IMR-90 (cell line): Measurements from ENCODE around the gene ORC1. TPM values are rescaled to one million over a fixed set of nuclear protein-coding genes. Genes with fewer than 3 reads are reported as not detected.

Experiments used
- ATAC-seq: fragments of 200-7000 bp; cut with Tn5 transposase; 2 replicates; pipeline ENCODE4 v1.9.1; 2020; ENCODE audit warnings: low read depth, mild to moderate bottlenecking, moderate library complexity
- BruUV-seq: library from RNA; stranded (reverse); fragments of 400-500 nt; replicated peaks from 2 replicates; lab custom pipeline; 2021; lab: Mats Ljungman, UMichigan
- CTCF ChIA-PET: fragments of 300-600 bp; formaldehyde crosslinking; extraction: SDS; loops from one replicate; lab custom pipeline; 2021; ENCODE audit warnings: antibody characterized with exemption; lab: Yijun Ruan, JAX
- POLR2A ChIA-PET: fragments of 300-600 bp; sonication (Branson Sonifier 250); formaldehyde crosslinking; loops from one replicate; lab custom pipeline; 2022; ENCODE audit warnings: antibody characterized with exemption; ENCODE audit not compliant: unreplicated experiment; lab: Charles Lee
- DNase-seq: peaks from one replicate; pipeline ENCODE4 v3.0.0; 2013
- H2AFZ ChIP-seq: replicated peaks from 2 replicates; pipeline ENCODE3; 2013; ENCODE audit warnings: low read length, mild to moderate bottlenecking; ENCODE audit not compliant: poor library complexity
- H2AK5ac ChIP-seq: 2 replicates; pipeline ENCODE4 v1.6.1; 2013; ENCODE audit warnings: low read depth, low read length, inconsistent platforms
- H2AK9ac ChIP-seq: replicated peaks from 2 replicates; pipeline ENCODE3; 2013; ENCODE audit warnings: mild to moderate bottlenecking, low read depth, low read length, moderate library complexity; ENCODE audit not compliant: poor library complexity
- H2BK120ac ChIP-seq: 2 replicates; pipeline ENCODE4 v1.6.1; 2013; ENCODE audit warnings: low read depth, low read length, inconsistent platforms
- H2BK15ac ChIP-seq: 3 replicates; pipeline ENCODE4 v1.6.1; 2013; ENCODE audit warnings: low read depth, low read length, inconsistent platforms
- H2BK20ac ChIP-seq: 2 replicates; pipeline ENCODE4 v1.6.1; 2013; ENCODE audit warnings: low read depth, mild to moderate bottlenecking, inconsistent platforms, low read length, moderate library complexity
- H2BK5ac ChIP-seq: 2 replicates; pipeline ENCODE4 v1.6.1; 2013; ENCODE audit warnings: mild to moderate bottlenecking, low read depth, low read length, inconsistent platforms; ENCODE audit not compliant: poor library complexity, severe bottlenecking
- H3K14ac ChIP-seq: replicated peaks from 2 replicates; pipeline ENCODE4 v1.6.1; 2013; ENCODE audit warnings: low read depth, low read length, inconsistent platforms
- H3K18ac ChIP-seq: 2 replicates; pipeline ENCODE4 v1.6.1; 2013; ENCODE audit warnings: low read depth, low read length, control low read depth
- H3K23ac ChIP-seq: 2 replicates; pipeline ENCODE4 v1.6.1; 2013; ENCODE audit warnings: low read depth, low read length, inconsistent platforms
- H3K27ac ChIP-seq: 2 replicates; pipeline ENCODE4 v1.5.1; 2013; ENCODE audit warnings: mild to moderate bottlenecking, control low read depth, low read length; ENCODE audit not compliant: insufficient read depth
- H3K27me3 ChIP-seq: 2 replicates; pipeline ENCODE4 v1.6.1; 2013; ENCODE audit warnings: low read length; ENCODE audit not compliant: control insufficient read depth, insufficient read depth
- H3K36me3 ChIP-seq: 2 replicates; pipeline ENCODE4 v1.6.1; 2013; ENCODE audit warnings: low read length, mixed read lengths; ENCODE audit not compliant: control insufficient read depth, insufficient read depth
- H3K4ac ChIP-seq: 2 replicates; pipeline ENCODE4 v1.6.1; 2013; ENCODE audit warnings: low read depth, low read length, inconsistent platforms
- H3K4me1 ChIP-seq: 2 replicates; pipeline ENCODE4 v1.6.1; 2013; ENCODE audit warnings: low read length, mixed read lengths; ENCODE audit not compliant: control insufficient read depth, insufficient read depth
- H3K4me2 ChIP-seq: 2 replicates; pipeline ENCODE4 v1.6.1; 2013; ENCODE audit warnings: low read depth, mild to moderate bottlenecking, control low read depth, low read length, moderate library complexity
- H3K4me3 ChIP-seq: 2 replicates; pipeline ENCODE4 v1.5.1; 2013; ENCODE audit warnings: low read depth, mild to moderate bottlenecking, control low read depth, low read length, moderate library complexity; ENCODE audit not compliant: insufficient read depth
- H3K56ac ChIP-seq: 2 replicates; pipeline ENCODE4 v1.6.1; 2013; ENCODE audit warnings: low read length, inconsistent platforms; ENCODE audit not compliant: insufficient read depth; ENCODE audit errors: extremely low read depth
- H3K79me1 ChIP-seq, 2 experiments: 2 replicates each; pipeline ENCODE4 v1.6.1; 2013; ENCODE audit warnings: low read length in 2 of 2, inconsistent platforms in 1 of 2, low read depth in 1 of 2
- H3K9ac ChIP-seq: 2 replicates; pipeline ENCODE4 v1.6.1; 2013; ENCODE audit warnings: low read depth, low read length, control low read depth
- H3K9me1 ChIP-seq: 2 replicates; pipeline ENCODE4 v1.6.1; 2013; ENCODE audit warnings: low read length, inconsistent platforms; ENCODE audit not compliant: insufficient read depth
- H3K9me3 ChIP-seq: 2 replicates; pipeline ENCODE4 v1.6.1; 2013; ENCODE audit warnings: low read length; ENCODE audit not compliant: control insufficient read depth, insufficient read depth
- H4K20me1 ChIP-seq: 2 replicates; pipeline ENCODE4 v1.6.1; 2013; ENCODE audit warnings: low read length, inconsistent platforms; ENCODE audit not compliant: insufficient read depth
- H4K5ac ChIP-seq: 2 replicates; pipeline ENCODE4 v1.6.1; 2013; ENCODE audit warnings: mild to moderate bottlenecking, low read depth, low read length, control low read depth
- H4K8ac ChIP-seq, 2 experiments: 2 replicates each; pipeline ENCODE4 v1.6.1; 2013; ENCODE audit warnings: low read depth in 2 of 2, low read length in 2 of 2, control low read depth in 1 of 2, inconsistent platforms in 1 of 2
- H4K91ac ChIP-seq: 2 replicates; pipeline ENCODE4 v1.6.1; 2013; ENCODE audit warnings: low read depth, low read length, inconsistent platforms; ENCODE audit not compliant: insufficient read depth
- BHLHE40 ChIP-seq: fragments of 150-350 bp; IDR thresholded peaks from 2 replicates; pipeline ENCODE4 v1.6.1; 2016; ENCODE audit warnings: mild to moderate bottlenecking, low read depth, low read length
- CEBPB ChIP-seq: IDR thresholded peaks from 2 replicates; pipeline ENCODE4 v1.6.1; 2012; ENCODE audit warnings: low read depth, low read length, improper control_type of control experiment
- NFE2L2 ChIP-seq: fragments of 150-350 bp; IDR thresholded peaks from 2 replicates; pipeline ENCODE4 v1.6.1; 2016; ENCODE audit warnings: low read depth, mild to moderate bottlenecking, low read length
- WGBS, 2 experiments: methylation state at CpG; one replicate each; pipeline versions ENCODE4 v1.1.5 to v1.1.7; 2013; ENCODE audit warnings: missing lambda C conversion rate in 2 of 2; ENCODE audit not compliant: insufficient read length in 1 of 2; ENCODE audit errors: extremely low coverage in 2 of 2; 5-methylcytosine and 5-hydroxymethylcytosine counted together
- dilution Hi-C: fragments of 300-500 bp; cut with HindIII; formaldehyde crosslinking; loops from one replicate; pipeline ENCODE4 v1.14.3; 2018; ENCODE audit warnings: low sequenced_read_pairs; ENCODE audit not compliant: unreplicated experiment
- in situ Hi-C: fragments of 300-500 bp; cut with MboI; formaldehyde crosslinking; loops from 3 replicates; pipeline ENCODE4 v1.14.3; 2019; ENCODE audit warnings: low sequenced_read_pairs, inconsistent platforms, mixed read lengths
- intact Hi-C: fragments of 100-400 bp; cut with micrococcal nuclease; formaldehyde crosslinking; loops from 2 replicates; pipeline ENCODE4 v1.10.0; 2022
- polyA plus RNA-seq, 3 experiments: library from polyadenylated mRNA; depleted of rRNA; stranded (reverse); fragments of >200 nt; gene quantifications; 2 replicates each; pipeline ENCODE4 v1.2.3, GENCODE V29; 2012; ENCODE audit warnings: low replicate concordance in 1 of 3
- total RNA-seq: library from RNA; depleted of rRNA; stranded (reverse); fragments of >200 nt; gene quantifications from 2 replicates; pipeline ENCODE4 v1.2.3, GENCODE V29; 2012
- TF ChIP-seq, protein P1 (sequence below): fragments of 150-350 bp; IDR thresholded peaks from 2 replicates; pipeline ENCODE4 v1.6.1; 2017; ENCODE audit warnings: mild to moderate bottlenecking, antibody characterized with exemption, low read length, low read depth

Gene ORC1
- total and polyA plus RNA-seq, 2 of the 4 experiments (the other 2 are of a cell fraction), result 6.3 to 10.6 TPM

DNA sequence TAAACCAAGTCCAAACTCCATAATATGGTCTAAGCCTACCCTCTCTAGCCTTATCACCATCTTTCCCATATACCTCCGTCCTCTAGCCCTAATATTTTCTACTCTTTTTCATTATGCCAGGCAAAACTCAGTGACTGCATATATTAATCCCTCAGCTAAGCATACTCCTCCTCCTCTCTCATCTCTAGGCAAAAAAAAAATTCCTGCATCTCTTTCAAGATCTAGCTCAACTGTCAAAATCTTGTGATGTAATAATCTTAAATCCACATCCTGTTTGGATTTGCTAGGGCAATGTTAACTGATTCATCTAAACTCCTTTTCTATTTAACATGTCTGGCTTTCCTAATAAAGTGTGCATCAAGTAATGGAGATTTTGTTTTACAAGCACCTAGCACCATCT lies 20.6 kb upstream of the ORC1 start:
- Histone ChIP-seq H3K4me2 (peak overlapping the region; percentile 13; the same call in 1 of the 2 replicates), H3K27ac (no peak overlapping the region), H2AFZ (no peak overlapping the region), H2AK5ac (no peak overlapping the region), H3K36me3 (peaks cover 13% of the 10 kb centered on the region), H4K5ac (no peak overlapping the region), H3K79me1 (peaks cover 3 to 28% of the 10 kb centered on the region in 2 experiments; a peak in 3 of 4 replicates), H3K4me3 (no peak overlapping the region), H3K4ac (no peak overlapping the region), H3K9me3 (no peaks in the 10 kb centered on the region), H3K4me1 (peaks cover 16% of the 10 kb centered on the region), H4K20me1 (peaks cover 10% of the 10 kb centered on the region; the same call in 1 of the 2 replicates), H3K9ac (no peak overlapping the region), H4K91ac (no peak overlapping the region), H2BK20ac (no peak overlapping the region), H2BK15ac (no peak overlapping the region), H3K18ac (no peak overlapping the region), H3K23ac (no peak overlapping the region), H3K27me3 (no peaks in the 10 kb centered on the region), H2BK120ac (no peak overlapping the region), H4K8ac (no peak overlapping the region), H2AK9ac (no peak overlapping the region), H3K56ac (no peak overlapping the region), H3K9me1 (peaks cover 12% of the 10 kb centered on the region), H3K14ac (no peak overlapping the region), H2BK5ac (no peak overlapping the region)
- CTCF ChIA-PET, result no interaction called here
- DNase-seq (peak; percentile 70), ATAC-seq (peak; percentile 35)
- TF ChIP-seq, protein P1, sequence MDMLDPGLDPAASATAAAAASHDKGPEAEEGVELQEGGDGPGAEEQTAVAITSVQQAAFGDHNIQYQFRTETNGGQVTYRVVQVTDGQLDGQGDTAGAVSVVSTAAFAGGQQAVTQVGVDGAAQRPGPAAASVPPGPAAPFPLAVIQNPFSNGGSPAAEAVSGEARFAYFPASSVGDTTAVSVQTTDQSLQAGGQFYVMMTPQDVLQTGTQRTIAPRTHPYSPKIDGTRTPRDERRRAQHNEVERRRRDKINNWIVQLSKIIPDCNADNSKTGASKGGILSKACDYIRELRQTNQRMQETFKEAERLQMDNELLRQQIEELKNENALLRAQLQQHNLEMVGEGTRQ, result no peak
- peak; percentile 26; the same call in 1 of the 2 replicates for TF ChIP-seq CEBPB
- TF ChIP-seq BHLHE40, result no peak
- TF ChIP-seq NFE2L2, result no peak
- BruUV-seq, result no TSS peak
- WGBS, 2 experiments, result 100% methylated on average over 1 of the region's 1 CpG; no CpG with 5 or more reads in 1 of the 2 experiments
- dilution Hi-C loops, result no loop called here
- POLR2A ChIA-PET, result no interaction called here
- intact Hi-C loops, result loop anchor here (5.0 kb wide), 1 partner anchor 262 kb away; no protein-coding TSS in a partner anchor
- in situ Hi-C loops, result no loop called here
